H1 (cell line): ENCODE data around the gene MYL5. TPM values are rescaled to one million over a fixed set of nuclear protein-coding genes. Genes with fewer than 3 reads are reported as not detected.
"Not testable (repeated sequence)": the region's sequence is repeated elsewhere in the genome, so short reads cannot be mapped to it uniquely, and the experiment has no call there.

ENCODE experiments used
- CTCF ChIA-PET: fragments of 300-600 bp; sonication (Branson Sonifier 250); formaldehyde crosslinking; loops from one replicate; lab custom pipeline; 2021; ENCODE audit not compliant: partially characterized antibody; lab: Charles Lee
- POLR2A ChIA-PET: fragments of 300-600 bp; sonication (Branson Sonifier 250); formaldehyde crosslinking; loops from one replicate; lab custom pipeline; 2021; ENCODE audit warnings: inconsistent platforms; ENCODE audit not compliant: partially characterized antibody; lab: Charles Lee
- DNase-seq, 2 experiments: peaks; one replicate each; pipeline versions ENCODE4 v3.0.0 to v3.0.0-alpha.2; 2010 to 2022; ENCODE audit warnings: low spot score in 2 of 2, low read depth in 1 of 2, mixed read lengths in 1 of 2
- FAIRE-seq: peaks from 2 replicates; lab custom pipeline; 2011; peaks lifted over from hg19 to GRCh38; lab: Jason Lieb, UNC
- H2AFZ ChIP-seq: 2 replicates; pipeline ENCODE4 v1.8.1; 2012; ENCODE audit warnings: low read length, inconsistent platforms
- H2AK5ac ChIP-seq: 2 replicates; pipeline ENCODE4 v1.6.1; 2013; ENCODE audit warnings: low read depth, low read length
- H2BK120ac ChIP-seq: replicated peaks from 2 replicates; pipeline ENCODE3; 2013; ENCODE audit warnings: low read depth, low read length, inconsistent platforms
- H2BK12ac ChIP-seq: 2 replicates; pipeline ENCODE4 v1.6.1; 2013; ENCODE audit warnings: low read depth, low read length
- H2BK15ac ChIP-seq: 2 replicates; pipeline ENCODE4 v1.6.1; 2013; ENCODE audit warnings: low read length
- H2BK20ac ChIP-seq: 2 replicates; pipeline ENCODE4 v1.6.1; 2013; ENCODE audit warnings: low read length
- H2BK5ac ChIP-seq: 2 replicates; pipeline ENCODE4 v1.6.1; 2013; ENCODE audit warnings: low read depth, low read length
- H3K14ac ChIP-seq: 2 replicates; pipeline ENCODE4 v1.6.1; 2013; ENCODE audit warnings: inconsistent platforms; ENCODE audit not compliant: insufficient read length
- H3K18ac ChIP-seq: 2 replicates; pipeline ENCODE4 v1.6.1; 2013; ENCODE audit warnings: low read length; ENCODE audit errors: extremely low read depth
- H3K23ac ChIP-seq: 2 replicates; pipeline ENCODE4 v1.6.1; 2013; ENCODE audit warnings: inconsistent platforms; ENCODE audit not compliant: insufficient read length
- H3K23me2 ChIP-seq: 2 replicates; pipeline ENCODE4 v1.6.1; 2013; ENCODE audit warnings: low read depth, low read length
- H3K27ac ChIP-seq: 2 replicates; pipeline ENCODE4 v1.6.1; 2011; ENCODE audit warnings: low read depth, low read length, inconsistent platforms
- H3K27me3 ChIP-seq, 4 experiments: replicated peaks in 1 of 4; 1 replicate in 1 of 4; 2 replicates in 3 of 4; pipeline versions ENCODE4 v1.6.1 to v1.8.1; 2011 to 2013; ENCODE audit warnings: low read length in 3 of 4, mild to moderate bottlenecking in 3 of 4, inconsistent platforms in 2 of 4, mixed read lengths in 2 of 4, moderate library complexity in 1 of 4; ENCODE audit not compliant: control insufficient read depth in 3 of 4, insufficient read depth in 3 of 4; ENCODE audit errors: extremely low read depth in 1 of 4
- H3K36me3 ChIP-seq, 4 experiments: 2 replicates each; pipeline versions ENCODE4 v1.6.1 to v1.8.1; 2011 to 2013; ENCODE audit warnings: mild to moderate bottlenecking in 4 of 4, low read length in 3 of 4, moderate library complexity in 2 of 4, control low read depth in 1 of 4, inconsistent platforms in 1 of 4; ENCODE audit not compliant: insufficient read depth in 4 of 4, control insufficient read depth in 2 of 4
- H3K4ac ChIP-seq: replicated peaks from 2 replicates; pipeline ENCODE3; 2013; ENCODE audit warnings: low read length, low read depth, mixed read lengths, inconsistent platforms; ENCODE audit not compliant: insufficient read length
- H3K4me1 ChIP-seq, 4 experiments: replicated peaks in 1 of 4; 1 replicate in 1 of 4; 2 replicates in 3 of 4; pipeline versions ENCODE4 v1.6.1 to v1.8.1; 2011 to 2013; ENCODE audit warnings: low read length in 3 of 4, inconsistent platforms in 2 of 4, mixed read lengths in 1 of 4; ENCODE audit not compliant: insufficient read depth in 4 of 4, control insufficient read depth in 3 of 4
- H3K4me2 ChIP-seq, 2 experiments: 2 replicates each; pipeline versions ENCODE4 v1.6.1 to v1.8.1; 2011 to 2013; ENCODE audit warnings: low read depth in 2 of 2, low read length in 2 of 2, control low read depth in 1 of 2, inconsistent platforms in 1 of 2, mild to moderate bottlenecking in 1 of 2; ENCODE audit not compliant: insufficient read depth in 1 of 2
- H3K4me3 ChIP-seq, 4 experiments: fragments of 200-600, 300-600 bp in 1 of 4; sonication (generic), shearing (Covaris generic), sonication (Bioruptor Twin) in 1 of 4; 2 replicates each; pipeline versions ENCODE4 v1.5.1 to v1.8.1; 2011 to 2016; ENCODE audit warnings: low read length in 4 of 4, low read depth in 3 of 4, control low read depth in 2 of 4, inconsistent platforms in 2 of 4, mild to moderate bottlenecking in 2 of 4, mixed read lengths in 1 of 4, moderate library complexity in 1 of 4; ENCODE audit not compliant: insufficient read depth in 2 of 4; ENCODE audit errors: extremely low read depth in 1 of 4
- H3K56ac ChIP-seq: replicated peaks from 2 replicates; pipeline ENCODE3; 2013; ENCODE audit warnings: low read depth, mild to moderate bottlenecking, mixed read lengths, low read length, inconsistent platforms; ENCODE audit not compliant: insufficient read length
- H3K79me1 ChIP-seq: 2 replicates; pipeline ENCODE4 v1.6.1; 2013; ENCODE audit warnings: low read depth, low read length, control low read depth
- H3K79me2 ChIP-seq, 2 experiments: 2 replicates each; pipeline versions ENCODE4 v1.6.1 to v1.8.1; 2012 to 2013; ENCODE audit warnings: low read length in 2 of 2, mild to moderate bottlenecking in 2 of 2, inconsistent platforms in 1 of 2; ENCODE audit not compliant: insufficient read depth in 2 of 2, control insufficient read depth in 1 of 2
- H3K9ac ChIP-seq, 4 experiments: replicated peaks in 1 of 4; 1 replicate in 1 of 4; 2 replicates in 3 of 4; pipeline versions ENCODE4 v1.6.1 to v1.8.1; 2011 to 2013; ENCODE audit warnings: low read depth in 3 of 4, low read length in 3 of 4, control low read depth in 2 of 4, mild to moderate bottlenecking in 2 of 4, moderate library complexity in 2 of 4, inconsistent platforms in 1 of 4; ENCODE audit errors: extremely low read depth in 1 of 4
- H3K9me3 ChIP-seq, 2 experiments: 2 replicates each; pipeline versions ENCODE4 v1.6.1 to v1.8.1; 2012 to 2013; ENCODE audit warnings: mild to moderate bottlenecking in 2 of 2, moderate library complexity in 2 of 2, control low read depth in 1 of 2, inconsistent platforms in 1 of 2, low read depth in 1 of 2, low read length in 1 of 2, mixed read lengths in 1 of 2; ENCODE audit not compliant: insufficient read depth in 2 of 2
- H4K20me1 ChIP-seq, 2 experiments: replicated peaks in 1 of 2; 2 replicates each; pipeline versions ENCODE3 to v1.8.1; 2011 to 2013; ENCODE audit warnings: inconsistent platforms in 2 of 2, low read length in 2 of 2, mild to moderate bottlenecking in 1 of 2; ENCODE audit not compliant: insufficient read depth in 2 of 2, control insufficient read depth in 1 of 2
- H4K5ac ChIP-seq: 2 replicates; pipeline ENCODE4 v1.6.1; 2013; ENCODE audit warnings: low read length, low read depth, mixed read lengths, inconsistent platforms; ENCODE audit not compliant: insufficient read length
- H4K8ac ChIP-seq: 2 replicates; pipeline ENCODE4 v1.8.0; 2013; ENCODE audit warnings: mild to moderate bottlenecking, moderate library complexity, low read length, inconsistent platforms; ENCODE audit not compliant: insufficient read depth; ENCODE audit errors: extremely low read depth
- H4K91ac ChIP-seq: replicated peaks from 2 replicates; pipeline ENCODE3; 2013; ENCODE audit warnings: low read length, mixed read lengths, inconsistent platforms; ENCODE audit not compliant: insufficient read length
- GTF2F1 ChIP-seq: IDR thresholded peaks from 2 replicates; pipeline ENCODE4 v1.6.1; 2012; ENCODE audit warnings: low read depth, low read length, improper control_type of control experiment, borderline replicate concordance
- WGBS, 2 experiments: shearing (Covaris generic) in 1 of 2; methylation state at CpG; one replicate each; pipeline versions ENCODE4 v1.1.6 to v1.1.7; 2013 to 2015; ENCODE audit warnings: low lambda C conversion rate in 2 of 2, mixed read lengths in 2 of 2, inconsistent platforms in 1 of 2, low coverage in 1 of 2, missing lambda C conversion rate in 1 of 2; ENCODE audit not compliant: insufficient replicate concordance in 2 of 2, insufficient coverage in 1 of 2, insufficient read length in 1 of 2; ENCODE audit errors: extremely low coverage in 1 of 2, missing lambda C conversion rate in 1 of 2; 5-methylcytosine and 5-hydroxymethylcytosine counted together
- polyA plus RNA-seq, 7 experiments: library from polyadenylated mRNA; depleted of rRNA in 3 of 7; stranded (reverse) in 5 of 7; unstranded in 2 of 7; fragments of >200 nt in 5 of 7; fragments of 200-250 nt in 2 of 7; gene quantifications; 1 replicate in 5 of 7; 2 replicates in 1 of 7; 4 replicates in 1 of 7; pipeline versions ENCODE4 v1.2.1 to v1.2.3, GENCODE V29; 2011 to 2013; ENCODE audit warnings: missing spikeins in 2 of 7, mixed read lengths in 2 of 7
- total RNA-seq: library from RNA; stranded (reverse); fragmentation: NEBNext Ultra II Directional; extraction: Animal tissue kit (Norgen Biotek cat#: 25700); gene quantifications from 2 replicates; pipeline ENCODE4 v1.2.1, GENCODE V29; 2021

MYL5 gene
- total and polyA plus RNA-seq, 2 of the 8 experiments (the other 6 are each of a cell fraction or from before 2014, with no cell fraction given) = 5.7 to 6.8 TPM

DNA sequence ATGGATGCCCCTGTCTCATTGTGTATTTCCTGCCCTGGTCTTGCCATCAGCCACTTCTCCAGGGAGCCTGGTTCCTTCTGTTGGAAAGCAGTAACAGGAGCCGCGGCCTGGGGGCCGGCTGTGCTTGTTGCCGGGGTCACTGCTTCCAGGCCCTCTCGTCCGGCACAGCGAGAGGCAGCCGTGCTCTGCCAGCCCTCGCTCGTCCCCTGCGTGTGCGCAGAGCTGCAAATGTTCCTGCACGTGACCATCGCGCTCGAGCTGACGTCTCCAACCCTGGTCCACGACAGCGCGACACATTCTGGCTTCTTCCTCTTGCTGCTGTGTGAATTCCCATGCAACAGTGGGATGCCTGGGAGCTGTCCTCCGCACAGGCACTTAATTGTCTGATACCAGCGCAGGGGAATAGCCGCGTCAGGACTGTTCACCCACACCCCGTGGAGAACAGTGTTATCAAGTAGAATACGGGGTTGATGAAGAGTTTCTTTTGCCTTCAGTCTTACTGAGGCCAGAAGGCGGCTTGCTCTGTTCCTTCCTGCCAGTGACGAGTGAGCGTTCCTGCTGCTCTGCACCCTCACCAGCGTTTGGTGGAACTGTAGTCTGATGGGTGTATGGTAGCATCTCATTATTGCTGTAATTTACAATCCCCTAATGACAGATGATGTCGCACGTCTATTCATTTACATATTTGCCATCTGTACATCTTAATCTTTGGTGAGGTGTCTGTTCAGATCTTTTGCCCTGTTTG is 36.6 kb upstream of the MYL5 start (continued):
- TF ChIP-seq GTF2F1 = no peak
- TF ChIP-seq, all 59 proteins: peak for 0

DNA sequence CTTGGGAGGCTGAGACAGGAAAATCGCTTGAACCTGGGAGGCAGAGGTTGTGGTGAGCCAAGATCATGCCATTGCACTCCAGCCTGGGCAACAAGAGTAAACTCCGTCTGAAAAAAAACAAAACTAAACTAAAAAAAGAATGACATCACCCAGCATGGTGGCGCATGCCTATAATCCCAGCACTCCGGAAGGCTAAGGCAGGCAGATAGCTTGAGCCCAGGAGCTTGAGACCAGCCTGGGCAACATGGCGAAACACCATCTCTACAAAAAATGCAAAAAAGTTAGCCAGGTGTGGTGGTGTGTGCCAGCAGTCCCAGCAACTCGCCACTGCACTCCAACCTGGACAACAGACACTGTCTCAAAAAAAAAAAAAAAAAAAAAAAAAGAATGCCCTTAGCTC is 32.0 kb upstream of the MYL5 start:
- FAIRE-seq, H3K9ac ChIP-seq, H4K20me1 ChIP-seq, H3K27ac ChIP-seq, H2AFZ ChIP-seq, H3K79me2 ChIP-seq, POLR2A ChIA-PET, H3K9me3 ChIP-seq, H3K79me1 ChIP-seq, H3K14ac ChIP-seq, H4K91ac ChIP-seq, H3K27me3 ChIP-seq, H3K18ac ChIP-seq, H3K56ac ChIP-seq, H4K5ac ChIP-seq, CTCF ChIA-PET, H2BK20ac ChIP-seq, H2AK5ac ChIP-seq, H3K36me3 ChIP-seq, H2BK15ac ChIP-seq, H3K4me1 ChIP-seq, H3K23ac ChIP-seq, DNase-seq, H3K4me2 ChIP-seq, H3K4me3 ChIP-seq, H3K23me2 ChIP-seq, H2BK120ac ChIP-seq, H3K4ac ChIP-seq, H4K8ac ChIP-seq, H2BK12ac ChIP-seq, H2BK5ac ChIP-seq: not testable (repeated sequence)
- 90% methylated on average over 6 of the region's 6 CpGs; no CpG with 5 or more reads in 1 of the 2 experiments for WGBS, 2 experiments
